ENCODE measurements around the gene CMPK2. TPM values are rescaled to one million over a fixed set of nuclear protein-coding genes. Genes with fewer than 3 reads are reported as not detected.

Gene CMPK2
- total and polyA plus RNA-seq, 7 experiments from 2014 or later: 4.0 to 63.0 (median 6.6) TPM

GRCh38 chr2:6800553-6800952, 65.2 kb downstream of the CMPK2 start:
- no peak overlapping the region for H3K4me3 Mint-ChIP-seq
- Histone ChIP-seq H3K27ac (ENCODE audit: low read depth, low read length) (no peak overlapping the region), H3K4me1 (ENCODE audit: control insufficient read depth in 2 of 2, insufficient read depth in 2 of 2, low read length in 2 of 2) (no peaks in the 10 kb centered on the region), H3K9me3 (ENCODE audit: control insufficient read depth in 2 of 3, low read length in 3 of 3) (no peaks in the 10 kb centered on the region), H3K36me3 (ENCODE audit: control insufficient read depth in 2 of 3, insufficient read depth in 3 of 3, low read length in 3 of 3) (no peaks in the 10 kb centered on the region), H3K27me3 (ENCODE audit: control insufficient read depth in 2 of 2, insufficient read depth in 2 of 2, low read length in 2 of 2) (no peaks in the 10 kb centered on the region), H3K4me3 (ENCODE audit: low read length) (no peak overlapping the region)
- DNase-seq (no peak), ATAC-seq (no peak)
- peaks cover 10 to 30% (median 22%) of the 10 kb centered on the region in 5 donors for H3K27me3 Mint-ChIP-seq
- POLR2A ChIA-PET: no interaction called here
- CTCF ChIA-PET: no interaction called here
- no peaks in the 10 kb centered on the region for H3K4me1 Mint-ChIP-seq
- no peak overlapping the region for H3K27ac Mint-ChIP-seq
- H3K9me3 Mint-ChIP-seq: peaks cover 0 to 2% (median 0%) of the 10 kb centered on the region in 11 donors
- intact Hi-C loops (cut with micrococcal nuclease): no loop called here
- no peaks in the 10 kb centered on the region for H3K36me3 Mint-ChIP-seq

Other genes starting within 250 kb of the CMPK2 start
- 10 to 100 TPM in 1 of 5 experiments, 1 to 10 TPM in 4; 5.0 to 72.6 (median 5.6) TPM for gene RSAD2, start 11.9 kb upstream of the CMPK2 start, total RNA-seq
- 10 to 100 TPM in 1 of 2 donors, 1 to 10 TPM in 1; 8.2 to 15.0 TPM for gene RSAD2, start 11.9 kb upstream of the CMPK2 start, polyA plus RNA-seq
- gene RNF144A, start 51.5 kb upstream of the CMPK2 start, total RNA-seq: 10 to 100 TPM; 40.0 to 74.4 (median 61.2) TPM
- 10 to 100 TPM; 21.2 to 23.5 TPM for gene RNF144A, start 51.5 kb upstream of the CMPK2 start, polyA plus RNA-seq

Measured in naive thymus-derived CD4-positive, alpha-beta T cell (primary cell).